Measurements from ENCODE around the gene MAP2K5.

The MAP2K5 gene

DNA sequence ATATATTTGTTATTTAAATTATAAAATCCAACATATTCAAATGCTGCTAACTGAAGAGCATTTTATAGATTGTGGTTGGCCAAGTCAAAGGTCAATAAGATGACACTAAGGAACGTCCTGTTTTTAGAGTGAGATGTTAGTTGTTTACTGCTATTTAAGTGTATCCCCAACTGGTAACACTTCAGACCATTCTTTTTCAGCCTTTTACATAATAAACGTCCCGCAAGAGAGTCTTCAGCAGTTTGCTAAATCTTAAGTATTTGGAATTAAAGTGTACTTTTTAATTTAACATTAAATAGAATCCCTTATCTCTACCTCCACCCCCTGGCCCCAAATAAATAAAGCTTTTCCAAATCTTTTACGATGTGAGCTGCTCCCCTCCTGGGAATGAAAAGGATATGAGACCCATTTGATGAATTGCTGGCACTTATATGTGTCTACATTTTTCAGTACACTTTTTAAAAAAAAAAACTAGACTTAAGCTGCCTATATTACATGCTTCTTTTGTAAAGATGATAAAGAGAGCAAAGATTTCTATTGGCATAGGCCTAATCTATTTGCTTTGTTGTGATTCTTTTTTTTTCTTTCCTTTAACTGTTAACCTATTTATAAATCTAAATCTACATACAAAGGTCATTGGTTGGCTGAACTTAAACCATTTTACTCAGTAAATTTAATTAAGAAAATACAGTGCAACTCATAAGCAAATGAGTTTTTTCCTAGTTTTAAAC is 181.0 kb downstream of the MAP2K5 start:
- TF ChIP-seq, protein P1, sequence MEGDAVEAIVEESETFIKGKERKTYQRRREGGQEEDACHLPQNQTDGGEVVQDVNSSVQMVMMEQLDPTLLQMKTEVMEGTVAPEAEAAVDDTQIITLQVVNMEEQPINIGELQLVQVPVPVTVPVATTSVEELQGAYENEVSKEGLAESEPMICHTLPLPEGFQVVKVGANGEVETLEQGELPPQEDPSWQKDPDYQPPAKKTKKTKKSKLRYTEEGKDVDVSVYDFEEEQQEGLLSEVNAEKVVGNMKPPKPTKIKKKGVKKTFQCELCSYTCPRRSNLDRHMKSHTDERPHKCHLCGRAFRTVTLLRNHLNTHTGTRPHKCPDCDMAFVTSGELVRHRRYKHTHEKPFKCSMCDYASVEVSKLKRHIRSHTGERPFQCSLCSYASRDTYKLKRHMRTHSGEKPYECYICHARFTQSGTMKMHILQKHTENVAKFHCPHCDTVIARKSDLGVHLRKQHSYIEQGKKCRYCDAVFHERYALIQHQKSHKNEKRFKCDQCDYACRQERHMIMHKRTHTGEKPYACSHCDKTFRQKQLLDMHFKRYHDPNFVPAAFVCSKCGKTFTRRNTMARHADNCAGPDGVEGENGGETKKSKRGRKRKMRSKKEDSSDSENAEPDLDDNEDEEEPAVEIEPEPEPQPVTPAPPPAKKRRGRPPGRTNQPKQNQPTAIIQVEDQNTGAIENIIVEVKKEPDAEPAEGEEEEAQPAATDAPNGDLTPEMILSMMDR (conservative IDR thresholded peaks at IDR 0.05): no peak
- TF ChIP-seq ZFX (IDR thresholded peaks at IDR 0.05): no peak
- no peak overlapping the region for H3K27ac ChIP-seq

DNA sequence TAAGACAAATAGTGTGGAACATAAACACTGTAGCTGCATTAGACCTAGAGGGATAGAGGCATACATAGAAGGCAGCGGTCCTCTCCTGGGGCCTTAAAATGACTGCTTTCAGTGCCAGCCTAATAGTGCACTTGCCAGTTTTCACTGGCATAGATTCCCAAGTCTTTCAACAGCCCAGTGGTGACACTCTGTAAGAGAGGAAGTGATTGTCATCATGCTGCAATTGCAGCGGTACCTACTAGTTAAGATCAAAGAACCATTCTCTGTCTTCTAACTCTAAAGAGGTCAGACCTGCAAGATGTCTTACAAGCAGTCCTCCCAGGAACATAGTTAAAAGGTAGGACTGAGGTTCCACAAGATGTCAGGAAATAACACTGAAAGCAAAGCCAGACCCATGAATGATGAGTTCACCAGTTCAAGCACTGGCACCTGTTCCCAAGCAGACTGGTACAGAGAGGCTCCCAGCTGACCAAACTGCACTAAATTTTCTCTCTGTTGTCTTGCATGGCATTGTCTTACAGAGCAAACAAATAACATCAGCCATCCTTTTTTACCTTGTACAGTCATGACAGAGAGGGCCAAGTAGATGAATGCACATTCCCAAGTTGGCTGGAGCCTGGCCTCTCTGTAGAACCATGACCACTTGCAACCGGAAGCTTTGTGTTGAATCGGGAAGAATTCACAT is 182.3 kb downstream of the MAP2K5 start:
- TF ChIP-seq, protein P1 (conservative IDR thresholded peaks at IDR 0.05): no peak
- TF ChIP-seq ZFX (IDR thresholded peaks at IDR 0.05): no peak
- H3K27ac ChIP-seq: no peak overlapping the region

DNA sequence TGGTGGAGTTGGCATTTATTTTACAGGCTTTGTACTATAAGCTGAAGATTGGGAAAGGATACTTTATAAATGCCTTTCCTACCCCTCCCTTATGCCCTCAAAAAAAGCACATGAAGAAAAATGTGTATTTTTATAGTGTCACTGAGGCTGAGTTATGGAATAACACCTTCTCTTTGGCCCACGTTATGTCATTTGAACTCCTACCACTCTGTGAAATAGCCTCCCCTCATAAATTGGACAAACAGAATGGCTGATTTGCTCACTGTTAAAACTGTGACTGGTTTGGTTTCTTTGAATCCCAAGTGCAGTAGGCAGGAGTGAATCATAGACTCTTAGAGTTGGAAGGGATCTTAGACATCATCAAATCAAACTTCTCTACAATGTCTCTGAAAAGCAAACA is 187.6 kb downstream of the MAP2K5 start:
- TF ChIP-seq ZFX (IDR thresholded peaks at IDR 0.05): no peak
- TF ChIP-seq, protein P1 (conservative IDR thresholded peaks at IDR 0.05): no peak
- H3K27ac ChIP-seq: no peak overlapping the region

DNA sequence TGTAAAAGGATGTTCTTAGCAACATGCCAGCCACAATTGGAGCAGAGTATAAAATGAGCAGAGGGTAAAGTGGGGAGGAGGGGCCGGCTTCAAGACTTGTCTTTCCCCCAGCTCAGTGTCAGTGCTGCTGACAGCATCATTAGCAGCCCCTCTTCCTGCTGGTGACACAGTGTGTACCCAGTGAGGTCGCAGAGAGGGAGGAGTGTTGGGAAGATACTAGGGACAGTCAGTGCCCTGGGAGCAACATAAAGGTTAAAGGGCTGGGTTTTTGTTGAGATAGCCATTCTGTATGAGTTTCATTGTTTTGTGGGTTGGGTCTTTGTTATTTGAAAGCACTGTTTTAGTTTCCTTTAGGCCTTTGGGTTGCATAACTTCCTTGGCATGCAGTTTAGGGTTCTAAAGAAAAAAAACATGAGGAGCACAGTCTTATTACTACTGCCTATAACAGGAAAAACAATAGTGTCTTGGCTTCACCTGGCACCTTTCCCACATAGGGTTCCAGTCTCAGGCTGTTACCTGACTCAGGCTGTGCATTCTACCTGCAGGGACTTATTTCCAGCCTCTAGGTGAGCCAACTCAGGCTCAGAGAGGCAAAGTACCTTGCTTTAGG is 188.7 kb downstream of the MAP2K5 start:
- no peak overlapping the region for H3K27ac ChIP-seq
- no peak for TF ChIP-seq ZFX (IDR thresholded peaks at IDR 0.05)
- TF ChIP-seq, protein P1 (conservative IDR thresholded peaks at IDR 0.05): no peak

DNA sequence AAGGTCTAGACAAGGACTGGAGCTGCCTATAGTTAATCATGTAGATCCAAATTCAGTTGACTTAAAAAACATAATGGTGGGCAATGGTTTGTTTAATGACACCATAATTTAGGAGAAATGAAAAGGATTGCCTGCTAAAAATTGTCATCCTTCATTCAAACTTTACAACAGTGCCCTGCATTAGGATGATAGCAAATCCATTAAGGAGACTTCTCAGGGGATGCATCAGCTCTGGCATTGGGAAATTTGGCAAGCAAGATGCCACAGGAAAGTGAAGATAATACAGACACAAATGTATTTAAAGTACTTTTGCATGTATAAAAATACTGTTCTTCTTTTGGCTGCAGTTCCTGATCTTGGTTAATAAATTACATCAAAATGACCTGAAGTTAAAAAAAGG is 189.7 kb downstream of the MAP2K5 start:
- no peak overlapping the region for H3K27ac ChIP-seq
- TF ChIP-seq ZFX (IDR thresholded peaks at IDR 0.05): no peak
- TF ChIP-seq, protein P1 (conservative IDR thresholded peaks at IDR 0.05): no peak

DNA sequence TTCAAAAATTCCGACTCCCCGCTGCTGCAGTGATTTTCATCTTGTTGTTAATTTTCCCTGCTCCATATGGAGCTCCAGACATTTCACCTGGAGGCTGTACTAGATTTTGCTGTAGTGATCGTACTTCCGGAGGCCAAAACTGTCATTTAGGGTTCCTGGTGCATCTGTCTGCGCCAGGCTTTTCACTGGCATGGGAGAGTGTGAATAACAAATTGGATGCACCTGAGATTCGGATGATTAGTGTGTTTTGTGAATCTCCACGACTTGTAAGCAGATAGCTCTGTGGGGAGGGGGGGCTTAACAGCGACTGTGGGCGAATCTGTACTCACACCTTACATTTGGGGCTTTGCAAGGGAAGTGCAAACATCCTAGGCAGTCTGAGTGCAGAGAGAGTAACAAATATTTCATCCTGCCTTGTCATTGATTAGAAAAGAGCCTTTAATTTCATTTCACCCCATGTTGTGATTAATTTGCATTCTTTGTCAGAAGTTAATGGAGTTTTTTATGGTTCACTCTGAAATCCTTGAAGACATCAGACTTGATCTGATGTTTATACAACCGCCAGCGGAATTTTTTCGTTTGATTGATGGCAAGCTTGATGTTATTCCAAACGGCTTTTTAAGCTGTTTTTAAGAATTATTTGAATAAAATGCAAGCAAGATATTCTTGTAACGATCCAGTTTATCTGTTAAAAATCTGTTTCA is 190.3 kb downstream of the MAP2K5 start:
- TF ChIP-seq, protein P1 (conservative IDR thresholded peaks at IDR 0.05): no peak
- no peak for TF ChIP-seq ZFX (IDR thresholded peaks at IDR 0.05)
- H3K27ac ChIP-seq: no peak overlapping the region
